OCI-M2 (cell line): ENCODE data around the gene ASMTL.
"Not testable (repeated sequence)": the region's sequence is repeated elsewhere in the genome, so short reads cannot be mapped to it uniquely, and the experiment has no call there.

Experiments used
- DNase-seq: peaks from one replicate; lab custom pipeline; 2025; ENCODE audit not compliant: unreplicated experiment; lab: John Stamatoyannopoulos, UW

The ASMTL gene

DNA sequence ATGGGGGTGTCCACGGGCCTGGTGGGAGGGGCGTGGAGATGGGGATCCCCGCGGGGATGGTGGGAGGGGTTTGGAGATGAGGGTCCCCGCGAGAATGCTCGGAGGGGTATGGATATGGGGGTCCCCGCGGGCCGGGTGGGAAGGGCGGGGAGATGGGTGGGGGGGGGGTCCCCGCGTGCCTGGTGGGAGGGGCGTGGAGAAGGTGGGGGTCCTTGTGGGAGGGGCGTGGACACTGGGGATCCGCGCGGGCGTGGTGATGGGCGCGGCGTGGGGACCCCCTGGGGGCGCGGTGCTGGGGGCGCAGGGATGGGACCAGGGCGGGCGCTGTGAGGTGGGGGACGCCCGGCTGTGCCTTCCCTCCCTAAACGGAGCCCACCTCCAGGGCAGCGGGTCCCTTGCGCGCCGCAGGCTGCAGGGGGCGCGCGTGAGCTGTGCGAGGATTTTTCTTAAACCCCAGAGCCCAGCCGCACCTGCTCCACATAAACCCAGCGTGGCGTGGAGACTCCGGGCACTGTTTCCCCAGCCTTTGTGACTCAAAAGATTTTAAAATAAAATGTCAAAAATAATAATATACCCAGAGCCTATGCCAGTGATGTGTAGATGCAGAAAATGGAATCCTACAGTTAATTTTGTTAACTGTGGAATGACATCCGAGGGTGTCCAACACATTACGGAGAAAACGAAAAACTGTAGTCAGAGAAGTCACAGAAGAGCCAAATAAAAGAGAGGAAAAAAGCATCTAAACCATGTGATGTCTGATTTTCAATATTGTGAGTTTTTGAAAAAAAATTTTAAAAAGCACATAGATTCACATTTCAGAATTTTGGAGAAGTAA, 1.5 kb upstream of the ASMTL start:
- no peak for DNase-seq

DNA sequence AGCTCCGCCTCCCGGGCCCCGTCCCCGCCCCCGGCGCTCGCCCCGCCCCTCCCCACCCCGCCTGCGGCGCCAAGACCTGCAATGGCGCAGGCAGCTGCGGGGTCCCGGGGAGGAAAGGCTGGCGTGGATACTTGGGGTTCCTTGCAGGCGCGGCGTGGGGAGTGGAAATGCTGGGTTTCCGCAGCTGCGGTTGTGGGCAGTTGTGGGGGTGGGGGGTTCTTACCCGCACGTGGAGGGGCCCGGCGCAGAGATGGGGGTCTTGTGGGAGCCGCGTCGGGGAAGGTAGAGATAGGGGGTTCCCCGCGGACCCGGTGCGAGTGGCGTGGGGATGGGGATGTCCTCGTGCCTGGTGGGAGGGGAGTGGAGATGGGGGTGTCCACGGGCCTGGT, 680 bp upstream of the ASMTL start:
- DNase-seq = no peak

DNA sequence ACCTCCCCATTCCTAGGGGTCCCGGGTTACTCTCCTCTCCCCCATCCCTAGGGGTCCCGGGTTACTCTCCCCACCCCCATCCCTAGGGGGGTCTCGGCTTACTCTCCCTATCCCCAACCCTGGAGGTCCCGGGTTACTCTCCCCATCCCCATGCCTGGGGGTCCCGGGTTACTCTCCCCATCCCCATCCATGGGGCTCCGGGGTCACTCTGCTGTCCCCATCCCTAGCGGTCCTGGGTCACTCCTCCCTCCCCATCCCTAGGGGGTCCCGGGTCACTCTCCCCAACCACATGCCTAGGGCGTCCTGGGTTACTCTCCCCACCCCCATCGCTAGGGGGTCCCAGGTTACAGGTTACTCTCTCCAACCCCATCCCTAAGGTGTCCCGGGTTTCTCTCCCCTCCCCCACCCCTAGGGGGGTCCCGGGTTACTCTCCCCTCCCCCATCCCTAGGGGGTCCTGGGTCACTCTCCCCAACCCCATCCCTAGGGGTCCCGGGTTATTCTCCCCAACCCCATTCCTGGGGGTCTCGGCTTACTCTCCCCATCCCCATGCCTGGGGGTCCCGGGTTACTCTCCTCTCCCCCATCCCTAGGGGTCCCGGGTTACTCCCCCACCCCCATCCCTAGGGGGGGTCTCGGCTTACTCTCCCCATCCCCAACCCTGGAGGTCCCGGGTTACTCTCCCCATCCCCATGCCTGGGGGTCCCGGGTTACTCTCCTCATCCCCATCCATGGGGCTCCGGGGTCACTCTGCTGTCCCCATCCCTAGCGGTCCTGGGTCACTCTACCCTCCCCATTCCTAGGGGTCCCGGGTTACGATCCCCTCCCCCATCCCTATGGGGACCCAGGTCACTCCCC, 821 bp downstream of the ASMTL start:
- DNase-seq = no peak

DNA sequence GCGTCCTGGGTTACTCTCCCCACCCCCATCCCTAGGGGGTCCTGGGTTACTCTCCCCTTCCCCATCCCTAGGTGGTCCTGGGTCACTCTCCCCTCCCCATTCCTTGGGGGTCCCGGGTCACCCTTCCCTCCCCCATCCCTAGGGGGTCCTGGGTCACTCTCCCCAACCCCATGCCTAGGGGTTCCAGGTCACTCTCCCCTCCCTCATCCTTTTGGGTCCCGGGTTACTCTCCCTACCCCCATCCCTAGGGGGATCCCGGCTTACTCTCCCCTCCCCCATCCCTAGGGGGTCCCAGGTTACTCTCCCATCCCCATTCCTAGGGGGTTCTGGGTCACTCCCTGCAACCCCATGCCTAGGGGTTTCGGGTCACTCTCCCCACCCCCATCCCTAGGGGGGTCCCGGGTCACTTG, 1.5 kb downstream of the ASMTL start:
- no peak for DNase-seq

DNA sequence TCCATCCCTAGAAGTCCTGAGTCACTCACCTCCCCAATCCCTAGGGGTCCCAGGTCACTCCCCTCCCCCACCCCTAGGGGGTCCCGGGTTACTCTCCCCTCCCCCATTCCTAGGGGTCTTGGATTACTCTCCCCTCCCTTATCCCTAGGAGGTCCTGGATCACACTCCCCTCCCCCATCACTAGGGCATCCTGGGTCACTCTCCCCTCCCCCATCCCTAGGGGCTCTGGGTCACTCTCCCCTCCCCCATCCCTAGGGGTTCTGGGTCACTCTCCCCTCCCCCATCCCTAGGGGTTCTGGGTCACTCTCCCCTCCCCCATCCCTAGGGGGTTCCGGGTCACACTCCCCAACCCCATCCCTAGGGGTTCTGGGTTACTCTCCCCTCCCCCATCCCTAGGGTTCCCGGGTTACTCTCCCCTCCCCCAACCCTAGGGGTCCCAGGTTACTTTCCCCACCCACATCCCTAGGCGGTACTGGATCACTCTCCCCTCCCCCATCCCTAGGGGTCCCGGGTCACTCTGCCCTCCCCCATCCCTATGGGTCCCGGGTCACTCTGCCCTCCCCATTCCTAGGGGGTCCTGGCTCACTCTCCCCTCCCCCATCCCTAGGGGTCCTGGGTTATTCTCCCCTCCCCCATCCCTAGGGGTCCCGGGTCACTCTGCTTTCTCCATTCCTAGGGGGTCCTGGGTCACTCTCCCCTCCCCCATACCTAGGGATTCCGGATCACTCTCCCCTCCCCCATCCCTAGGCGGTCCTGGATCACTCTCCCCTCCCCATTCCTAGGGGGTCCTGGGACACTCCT, 2.1 kb downstream of the ASMTL start:
- DNase-seq = no peak

DNA sequence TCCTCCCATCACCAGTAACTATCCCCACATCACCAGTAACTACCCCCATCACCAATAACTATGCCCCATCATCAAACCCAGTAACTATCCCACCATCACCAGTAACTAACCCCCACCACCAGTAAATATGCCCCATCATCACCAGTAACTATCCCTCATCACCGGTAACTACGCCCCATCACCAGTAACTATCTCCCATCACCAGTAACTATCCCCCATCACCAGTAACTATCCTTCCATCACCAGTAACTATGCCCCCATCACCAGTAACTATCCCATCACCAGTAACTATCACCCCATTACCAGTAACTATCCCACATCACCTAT, 2.9 kb downstream of the ASMTL start:
- no peak for DNase-seq

DNA sequence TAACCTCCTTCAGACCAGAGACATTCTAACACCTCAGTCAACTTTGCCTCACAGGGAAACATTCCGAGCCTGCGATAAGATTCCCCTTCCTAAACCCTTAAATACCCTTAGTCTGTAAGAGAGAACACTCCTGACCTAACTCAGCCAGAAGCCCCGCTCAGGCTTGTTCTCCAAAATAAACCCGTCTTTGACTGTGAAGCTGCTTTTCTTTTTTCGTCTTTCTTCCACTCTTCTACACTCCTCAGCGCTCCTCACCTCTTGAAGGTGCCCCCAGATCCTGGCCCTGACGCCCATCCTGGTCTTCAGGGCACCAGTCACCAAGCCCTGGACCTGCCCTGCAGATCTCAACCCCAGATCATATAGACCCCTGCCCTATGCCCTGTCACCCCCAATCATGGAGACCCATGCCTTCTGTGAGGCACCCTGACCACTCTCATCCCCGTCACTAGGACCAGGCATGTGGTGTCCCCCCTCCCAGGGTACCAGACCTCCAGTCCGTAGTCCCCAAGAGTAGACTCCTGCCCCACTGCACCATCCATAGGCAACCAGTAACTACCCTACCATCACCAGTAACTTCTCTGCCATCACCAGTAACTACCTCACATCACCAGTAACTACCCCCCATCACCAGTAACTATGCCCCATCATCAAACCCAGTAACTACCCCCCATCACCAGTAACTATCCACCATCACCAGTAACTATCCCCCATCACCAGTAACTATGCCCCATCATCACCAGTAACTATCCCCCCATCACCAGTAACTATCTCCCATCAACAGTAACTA, 3.5 kb downstream of the ASMTL start:
- no peak for DNase-seq

DNA sequence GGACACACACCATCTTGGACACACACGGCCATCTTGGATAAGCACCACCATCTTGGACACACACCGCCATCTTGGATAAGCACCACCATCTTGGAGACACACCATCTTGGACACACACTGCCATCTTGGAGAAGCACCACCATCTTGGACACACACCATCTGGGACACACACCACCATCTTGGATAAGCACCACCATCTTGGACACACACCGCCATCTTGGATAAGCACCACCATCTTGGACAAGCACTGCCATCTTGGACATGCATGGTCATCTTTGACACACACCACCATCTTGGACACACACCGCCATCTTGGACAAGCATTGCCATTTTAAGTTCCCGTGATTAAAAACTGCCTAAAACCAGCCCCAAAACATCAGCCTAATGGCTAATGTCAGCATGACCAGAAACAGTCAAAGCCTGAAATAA, 4.1 kb downstream of the ASMTL start:
- DNase-seq = not testable (repeated sequence)

DNA sequence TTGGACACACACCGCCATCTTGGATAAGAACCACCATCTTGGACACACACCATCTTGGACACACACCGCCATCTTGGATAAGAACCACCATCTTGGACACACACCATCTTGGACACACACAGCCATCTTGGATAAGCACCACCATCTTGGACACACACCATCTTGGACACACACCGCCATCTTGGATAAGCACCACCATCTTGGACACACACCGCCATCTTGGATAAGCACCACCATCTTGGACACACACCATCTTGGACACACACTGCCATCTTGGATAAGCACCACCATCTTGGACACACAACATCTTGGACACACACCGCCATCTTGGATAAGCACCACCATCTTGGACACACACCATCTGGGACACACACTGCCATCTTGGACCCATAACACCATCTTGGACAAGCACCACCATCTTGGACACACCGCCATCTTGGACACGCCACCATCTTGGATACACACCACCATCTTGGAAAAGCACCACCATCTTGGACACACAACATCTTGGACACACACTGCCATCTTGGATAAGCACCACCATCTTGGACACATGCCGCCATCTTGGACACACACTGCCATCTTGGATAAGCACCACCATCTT, 4.6 kb downstream of the ASMTL start:
- DNase-seq = not testable (repeated sequence)

DNA sequence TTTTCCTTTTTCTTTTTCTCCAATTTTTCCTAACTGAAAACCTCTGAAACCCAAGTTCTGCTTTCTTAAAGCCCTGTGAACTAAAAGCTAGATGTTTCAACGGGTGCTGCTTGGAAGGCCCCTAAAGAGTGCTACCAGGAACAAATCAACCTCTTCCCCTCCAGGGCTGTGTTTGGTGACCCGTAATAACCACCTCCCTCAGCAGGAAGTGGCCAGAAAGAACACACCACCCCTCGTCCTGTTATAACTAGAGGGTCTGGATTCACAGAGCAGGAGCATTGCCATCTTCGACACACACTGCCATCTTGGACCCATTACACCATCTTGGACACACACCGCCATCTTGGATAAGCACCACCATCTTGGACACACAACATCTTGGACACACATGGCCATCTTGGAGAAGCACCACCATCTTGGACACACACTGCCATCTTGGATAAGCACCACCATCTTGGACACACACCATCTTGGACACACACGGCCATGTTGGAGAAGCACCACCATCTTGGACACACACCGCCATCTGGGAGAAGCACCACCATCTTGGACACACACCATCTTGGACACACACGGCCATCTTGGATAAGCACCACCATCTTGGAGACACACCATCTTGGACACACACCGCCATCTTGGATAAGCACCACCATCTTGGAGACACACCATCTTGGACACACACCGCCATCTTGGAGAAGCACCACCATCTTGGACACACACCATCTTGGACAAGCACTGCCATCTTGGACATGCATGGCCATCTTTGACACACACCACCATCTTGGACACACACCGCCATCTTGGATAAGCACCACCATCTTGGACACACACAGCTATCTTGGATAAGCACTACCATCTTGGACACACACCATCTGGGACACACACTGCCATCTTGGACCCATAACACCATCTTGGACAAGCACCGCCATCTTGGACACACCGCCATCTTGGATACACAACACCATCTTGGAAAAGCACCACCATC, 5.4 kb downstream of the ASMTL start:
- not testable (repeated sequence) for DNase-seq

DNA sequence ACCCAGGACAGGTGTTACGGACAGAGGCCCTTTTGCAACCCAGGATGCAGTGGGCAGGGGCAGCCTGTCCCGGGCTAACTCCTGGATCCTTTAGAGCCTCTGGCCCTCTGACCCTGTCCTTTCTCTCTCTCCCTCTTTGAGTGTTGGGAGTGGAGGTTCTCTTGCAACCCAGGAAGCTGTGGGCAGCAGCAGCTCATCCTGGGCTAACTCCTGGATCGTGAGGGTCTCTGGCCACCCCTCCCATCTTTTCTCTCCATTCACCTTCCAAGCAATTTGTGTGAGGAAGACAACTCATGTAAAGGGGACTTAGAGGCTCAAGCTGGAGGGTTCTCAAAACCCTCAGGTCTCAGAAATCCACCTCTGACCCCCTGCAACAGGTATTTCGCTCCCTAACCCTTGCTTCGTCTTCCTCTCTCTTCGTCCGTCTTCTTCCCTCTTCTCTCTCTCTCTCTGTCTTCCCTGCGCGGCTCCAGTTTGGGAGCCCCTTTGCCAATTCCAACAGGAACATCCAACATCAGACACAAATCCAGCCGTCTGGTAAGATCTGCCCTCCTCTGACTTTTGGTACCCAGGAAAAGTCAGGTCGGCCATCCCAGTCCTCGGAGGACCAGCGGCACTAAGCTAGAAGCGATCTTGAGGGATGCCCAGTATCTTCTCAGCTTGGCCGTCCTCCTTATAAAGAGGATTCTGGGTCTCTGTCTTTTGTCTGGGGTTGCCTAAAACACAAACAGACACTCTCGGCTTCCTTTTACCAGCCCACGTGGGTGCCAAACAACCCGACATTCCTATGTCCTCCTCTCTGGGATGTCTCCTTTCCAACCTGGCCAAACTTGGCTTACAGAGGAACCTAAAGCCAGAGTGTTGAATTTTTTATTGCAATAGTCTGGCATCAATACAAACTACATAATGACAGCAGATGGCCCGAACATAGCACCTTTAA, 7.9 kb downstream of the ASMTL start:
- no peak for DNase-seq

DNA sequence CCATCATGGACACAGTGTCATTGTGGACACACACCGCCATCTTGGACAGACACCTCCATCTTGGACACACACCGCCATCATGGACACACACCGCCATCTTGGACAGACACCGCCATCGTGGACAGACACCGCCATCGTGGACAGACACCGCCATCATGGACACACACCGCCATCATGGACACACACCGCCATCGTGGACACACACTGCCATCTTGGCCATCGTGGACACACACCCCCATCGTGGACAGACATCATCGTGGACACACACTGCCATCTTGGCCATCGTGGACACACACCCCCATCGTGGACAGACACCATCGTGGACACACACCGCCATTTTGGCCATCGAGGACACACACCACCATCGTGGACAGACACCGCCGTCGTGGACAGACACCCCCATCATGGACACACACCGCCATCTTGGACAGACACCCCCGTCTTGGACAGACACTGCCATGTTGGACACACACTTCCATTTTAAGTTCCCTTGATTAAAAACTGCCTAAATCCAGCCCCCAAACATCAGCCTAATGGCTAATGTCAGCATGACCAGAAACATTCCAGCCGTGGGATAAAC, 9.1 kb downstream of the ASMTL start:
- no peak for DNase-seq

DNA sequence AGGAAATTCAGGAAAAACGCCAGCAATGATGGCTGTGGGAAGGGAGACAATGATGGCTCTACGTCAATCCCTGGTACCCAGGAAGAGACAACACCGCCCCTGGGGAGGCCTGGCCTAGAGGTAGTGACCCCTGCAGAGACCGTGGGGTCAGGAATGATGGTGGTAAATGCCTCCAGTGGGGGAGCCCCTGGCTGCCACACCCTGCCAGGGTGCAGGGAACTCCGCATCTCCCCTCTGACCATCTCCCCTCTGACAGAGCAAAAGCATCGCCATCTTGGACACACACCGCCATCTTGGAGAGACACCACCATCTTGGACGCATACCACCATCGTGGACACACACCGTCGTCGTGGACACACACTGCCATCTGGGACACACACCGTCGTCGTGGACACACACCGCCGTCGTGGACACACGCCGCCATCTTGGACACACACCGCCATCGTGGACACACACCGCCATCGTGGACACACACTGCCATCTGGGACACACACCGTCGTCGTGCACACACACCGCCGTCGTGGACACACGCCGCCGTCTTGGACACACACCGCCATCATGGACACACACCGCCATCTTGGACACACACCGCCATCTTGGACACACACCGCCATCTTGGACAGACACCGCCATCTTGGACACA, 9.9 kb downstream of the ASMTL start:
- no peak for DNase-seq

DNA sequence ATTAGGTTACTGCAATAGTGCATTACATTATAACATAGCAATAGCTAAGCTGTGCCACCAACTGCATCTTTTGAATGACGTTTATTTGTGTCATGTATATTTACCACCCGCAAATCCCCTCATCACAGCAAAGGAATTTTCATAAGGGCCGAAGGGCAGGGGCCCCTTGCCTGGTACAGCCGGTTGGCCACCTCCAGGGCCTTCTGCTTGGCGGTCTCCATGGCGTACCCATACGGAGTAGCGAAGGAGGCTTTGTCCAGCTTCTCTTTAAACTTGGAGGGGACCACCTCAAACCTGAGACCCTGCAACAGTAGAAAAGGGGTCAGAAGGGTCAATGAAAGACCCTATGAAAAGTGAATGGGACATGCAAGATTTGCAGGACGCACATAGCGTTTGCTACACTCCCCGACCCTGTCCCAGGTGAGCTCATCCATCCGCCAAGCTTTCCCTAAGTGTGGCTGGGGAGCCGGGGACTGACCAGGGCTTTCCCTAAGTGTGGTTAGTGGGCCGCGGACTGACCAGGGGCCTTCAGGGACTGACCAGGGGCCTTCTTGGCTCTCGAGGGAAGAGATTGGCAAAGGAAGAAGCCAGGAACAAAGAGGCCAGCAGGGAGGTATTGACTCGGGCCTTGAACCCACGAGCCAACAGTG, 10.6 kb downstream of the ASMTL start:
- DNase-seq = no peak

DNA sequence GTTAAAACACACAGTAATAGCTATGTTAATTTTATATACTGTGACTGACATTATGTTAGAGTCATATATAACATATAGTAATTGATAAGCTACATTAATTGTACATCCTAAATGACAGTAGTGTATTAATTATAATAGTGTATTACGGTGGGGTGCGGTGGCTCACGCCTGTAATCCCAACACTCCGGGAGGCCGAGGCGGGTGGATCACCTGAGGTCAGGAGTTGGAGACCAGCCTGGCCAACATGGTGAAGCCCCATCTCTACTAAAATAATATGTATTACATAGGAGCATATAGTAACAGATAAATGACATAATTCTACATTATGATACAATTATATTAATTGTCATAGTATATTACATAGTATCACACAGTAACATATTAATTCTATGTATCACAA, 12.2 kb downstream of the ASMTL start:
- DNase-seq = no peak

DNA sequence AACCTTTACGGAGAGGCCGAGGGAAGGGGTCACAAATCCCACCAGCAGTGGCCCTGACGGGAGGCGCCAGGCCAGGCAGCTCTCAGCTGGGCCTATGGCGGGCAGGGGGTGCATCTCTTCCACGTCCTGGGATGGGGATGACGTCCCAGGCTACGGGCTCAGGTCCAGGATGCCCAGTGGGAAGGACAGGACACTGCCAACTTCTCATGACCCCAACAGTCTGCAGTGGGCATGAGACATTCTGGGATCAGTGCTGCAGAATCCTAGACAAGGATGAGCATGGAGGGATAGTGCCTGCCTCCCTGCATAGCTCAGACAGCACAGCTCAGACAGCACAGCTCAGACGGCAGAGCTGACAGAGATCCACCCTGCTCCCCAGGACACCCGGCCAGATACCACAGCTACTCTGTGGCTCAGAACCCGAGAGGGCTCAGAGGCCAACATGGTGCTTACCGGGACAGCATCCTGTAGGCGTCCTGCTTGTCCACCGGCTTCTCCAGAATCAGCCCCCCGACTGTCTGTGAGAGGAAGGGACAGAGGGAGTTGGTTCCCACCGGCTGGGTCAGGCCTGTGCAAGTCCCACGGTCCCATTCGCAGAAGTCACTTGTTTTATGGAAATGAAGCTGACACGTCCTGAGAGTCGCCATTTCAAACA, 17.3 kb downstream of the ASMTL start:
- no peak for DNase-seq
